Activated CD4-positive, alpha-beta T cell treated with anti-CD3 and anti-CD28 coated beads, Interleukin-2, amount 50 U/mL, for 48 hours (primary cell): Measurements from ENCODE around the gene SLCO4A1.

Experiments
- DNase-seq, 2 experiments: peaks; one replicate each; pipeline ENCODE4 v3.0.0-alpha.2; 2020

Gene SLCO4A1

GRCh38 chr20:62704341-62704948 lies 62.1 kb downstream of the SLCO4A1 start:
- no peak for DNase-seq

- DNase-seq = no peak
These were observed 63.3 kb downstream of the SLCO4A1 start for GRCh38 chr20:62705627-62706026.

- DNase-seq = no peak
These were observed 64.0 kb downstream of the SLCO4A1 start for GRCh38 chr20:62706344-62706743.

GRCh38 chr20:62706857-62707256 lies 64.6 kb downstream of the SLCO4A1 start:
- no peak for DNase-seq

GRCh38 chr20:62707276-62707920 lies 65.1 kb downstream of the SLCO4A1 start:
- DNase-seq = no peak

GRCh38 chr20:62707921-62708521 lies 65.7 kb downstream of the SLCO4A1 start:
- DNase-seq = peak; percentile 17 to 24

- DNase-seq = no peak
These were observed 66.6 kb downstream of the SLCO4A1 start, which contains the start of gene NTSR1 for GRCh38 chr20:62708591-62709536. TSS of gene NTSR1 (plus strand) at chr20:62708836. CDS start at chr20:62709208, 372 bp downstream.

GRCh38 chr20:62709537-62709905 lies 67.2 kb downstream of the SLCO4A1 start:
- DNase-seq = no peak

GRCh38 chr20:62710221-62710885 lies 68.0 kb downstream of the SLCO4A1 start:
- DNase-seq = no peak

GRCh38 chr20:62710886-62711702 lies 68.8 kb downstream of the SLCO4A1 start:
- peak; percentile 19 to 25 for DNase-seq

- DNase-seq = no peak
These were observed 69.4 kb downstream of the SLCO4A1 start for GRCh38 chr20:62711703-62712101.

- no peak for DNase-seq
These were observed 70.3 kb downstream of the SLCO4A1 start for GRCh38 chr20:62712606-62713005.

GRCh38 chr20:62714006-62714405 lies 71.7 kb downstream of the SLCO4A1 start:
- DNase-seq = no peak

- no peak for DNase-seq
These were observed 72.5 kb downstream of the SLCO4A1 start for GRCh38 chr20:62714799-62715198.

- DNase-seq = no peak
These were observed 72.9 kb downstream of the SLCO4A1 start for GRCh38 chr20:62715201-62715600.

GRCh38 chr20:62716198-62716940 lies 74.1 kb downstream of the SLCO4A1 start:
- DNase-seq = peak; percentile 23 to 33

- DNase-seq = no peak
These were observed 74.6 kb downstream of the SLCO4A1 start for GRCh38 chr20:62716941-62717310.

- DNase-seq = no peak
These were observed 75.6 kb downstream of the SLCO4A1 start for GRCh38 chr20:62717933-62718332.

- DNase-seq = no peak
These were observed 76.2 kb downstream of the SLCO4A1 start for GRCh38 chr20:62718546-62718945.

- DNase-seq = no peak
These were observed 77.1 kb downstream of the SLCO4A1 start for GRCh38 chr20:62719250-62719935.
